ENCODE results near the gene FAM53B. TPM values are rescaled to one million over a fixed set of nuclear protein-coding genes. Genes with fewer than 3 reads are reported as not detected.

FAM53B gene
- total RNA-seq, 2 donors from 2014 or later, result 19.3 to 22.6 TPM

DNA sequence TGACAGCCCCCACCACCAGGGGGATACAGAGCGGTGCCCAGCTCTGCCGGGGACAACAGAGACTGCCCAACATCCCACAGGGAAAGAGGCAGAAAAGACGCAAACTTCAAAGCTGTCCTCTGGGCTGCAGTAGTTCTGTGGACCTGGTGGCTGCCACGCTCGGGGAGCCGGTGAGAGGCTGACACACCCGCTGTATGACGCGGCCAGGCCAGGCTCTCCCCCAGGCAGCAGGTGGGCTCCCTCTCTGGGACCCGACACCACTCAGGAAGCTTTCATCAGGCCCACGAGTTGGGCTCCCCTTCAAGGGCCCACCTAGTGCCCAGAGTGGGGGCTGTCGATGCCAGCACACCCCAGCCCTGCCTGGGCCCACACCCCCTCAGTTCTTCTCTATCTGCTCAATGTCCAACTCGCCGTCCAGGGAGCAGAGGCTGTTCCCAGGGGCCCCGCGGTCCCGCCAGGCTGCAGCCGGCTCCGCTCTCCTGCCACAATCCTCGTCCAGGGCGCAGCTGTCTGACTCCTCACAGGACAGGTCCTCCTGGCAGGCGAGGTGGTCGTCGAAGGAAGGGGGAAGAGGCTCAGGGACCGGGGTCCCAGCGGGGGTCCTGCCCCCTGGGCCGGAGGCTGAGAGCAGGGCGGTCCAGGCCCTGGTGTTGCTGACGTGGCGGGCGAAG, 121.2 kb downstream of the FAM53B start:
- Mint-ChIP-seq H3K27ac (no peak overlapping the region), H3K9me3 (no peaks in the 10 kb centered on the region), H3K4me3 (no peak overlapping the region), H3K4me1 (peaks cover 12% of the 10 kb centered on the region), H3K36me3 (ENCODE audit: low read depth) (no peaks in the 10 kb centered on the region), H3K27me3 (ENCODE audit: insufficient read depth) (no peaks in the 10 kb centered on the region)
- Histone ChIP-seq H3K36me3 (ENCODE audit: control insufficient read depth, insufficient read depth, low read length) (no peaks in the 10 kb centered on the region), H3K4me3 (ENCODE audit: low read length) (no peak overlapping the region), H3K9ac (ENCODE audit: extremely low read depth, low read length, poor library complexity, severe bottlenecking) (no peak overlapping the region), H3K27ac (ENCODE audit: low read depth, low read length) (no peak overlapping the region), H3K9me3 (ENCODE audit: control insufficient read depth, low read length) (no peaks in the 10 kb centered on the region), H3K4me1 (ENCODE audit: control insufficient read depth, insufficient read depth, low read length) (peaks cover 11% of the 10 kb centered on the region), H3K27me3 (ENCODE audit: control insufficient read depth, insufficient read depth, low read length, poor library complexity, severe bottlenecking) (no peaks in the 10 kb centered on the region)
- 92 to 94% methylated on average over 18 to 31 of the region's 31 CpGs for WGBS, 2 experiments (ENCODE audit: insufficient coverage in 1 of 2, insufficient read length in 1 of 2)
- DNase-seq, result no peak
- TF ChIP-seq, protein P1, sequence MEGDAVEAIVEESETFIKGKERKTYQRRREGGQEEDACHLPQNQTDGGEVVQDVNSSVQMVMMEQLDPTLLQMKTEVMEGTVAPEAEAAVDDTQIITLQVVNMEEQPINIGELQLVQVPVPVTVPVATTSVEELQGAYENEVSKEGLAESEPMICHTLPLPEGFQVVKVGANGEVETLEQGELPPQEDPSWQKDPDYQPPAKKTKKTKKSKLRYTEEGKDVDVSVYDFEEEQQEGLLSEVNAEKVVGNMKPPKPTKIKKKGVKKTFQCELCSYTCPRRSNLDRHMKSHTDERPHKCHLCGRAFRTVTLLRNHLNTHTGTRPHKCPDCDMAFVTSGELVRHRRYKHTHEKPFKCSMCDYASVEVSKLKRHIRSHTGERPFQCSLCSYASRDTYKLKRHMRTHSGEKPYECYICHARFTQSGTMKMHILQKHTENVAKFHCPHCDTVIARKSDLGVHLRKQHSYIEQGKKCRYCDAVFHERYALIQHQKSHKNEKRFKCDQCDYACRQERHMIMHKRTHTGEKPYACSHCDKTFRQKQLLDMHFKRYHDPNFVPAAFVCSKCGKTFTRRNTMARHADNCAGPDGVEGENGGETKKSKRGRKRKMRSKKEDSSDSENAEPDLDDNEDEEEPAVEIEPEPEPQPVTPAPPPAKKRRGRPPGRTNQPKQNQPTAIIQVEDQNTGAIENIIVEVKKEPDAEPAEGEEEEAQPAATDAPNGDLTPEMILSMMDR (conservative IDR thresholded peaks at IDR 0.05), result no peak

DNA sequence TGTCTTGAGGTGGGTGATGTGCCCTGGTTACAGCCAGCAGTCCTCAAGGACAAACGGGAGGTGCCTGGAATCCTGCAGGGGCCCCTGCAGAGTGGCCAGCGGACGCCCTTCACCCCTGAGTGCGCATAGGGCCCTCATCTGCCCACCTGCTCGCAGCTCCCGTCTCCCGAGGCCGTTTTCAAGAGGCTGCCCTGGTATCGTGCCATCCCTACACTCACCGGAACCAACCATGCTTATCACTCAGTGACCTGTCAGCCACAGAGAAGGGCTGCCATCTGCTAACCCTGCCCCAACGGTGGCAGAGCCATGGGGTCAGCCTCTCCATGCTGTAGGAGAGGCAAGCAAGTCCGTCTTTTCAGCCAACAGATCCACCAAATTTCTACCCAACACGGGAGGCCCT, 122.0 kb downstream of the FAM53B start:
- no peaks in the 10 kb centered on the region for H3K9me3 Mint-ChIP-seq
- TF ChIP-seq, protein P1 (conservative IDR thresholded peaks at IDR 0.05), result no peak
- no peaks in the 10 kb centered on the region for H3K36me3 Mint-ChIP-seq (ENCODE audit: low read depth)
- Histone ChIP-seq H3K36me3 (ENCODE audit: control insufficient read depth, insufficient read depth, low read length) (no peaks in the 10 kb centered on the region), H3K4me3 (ENCODE audit: low read length) (no peak overlapping the region), H3K27me3 (ENCODE audit: control insufficient read depth, insufficient read depth, low read length, poor library complexity, severe bottlenecking) (no peaks in the 10 kb centered on the region), H3K27ac (ENCODE audit: low read depth, low read length) (peak overlapping the region; percentile 26), H3K4me1 (ENCODE audit: control insufficient read depth, insufficient read depth, low read length) (peaks cover 11% of the 10 kb centered on the region), H3K9ac (ENCODE audit: extremely low read depth, low read length, poor library complexity, severe bottlenecking) (no peak overlapping the region), H3K9me3 (ENCODE audit: control insufficient read depth, low read length) (no peaks in the 10 kb centered on the region)
- peaks cover 9% of the 10 kb centered on the region for H3K4me1 Mint-ChIP-seq
- DNase-seq, result no peak
- no peak overlapping the region for H3K4me3 Mint-ChIP-seq
- H3K27ac Mint-ChIP-seq, result no peak overlapping the region
- WGBS, 2 experiments (ENCODE audit: insufficient coverage in 1 of 2, insufficient read length in 1 of 2), result 94 to 96% methylated on average over 6 to 13 of the region's 13 CpGs
- no peaks in the 10 kb centered on the region for H3K27me3 Mint-ChIP-seq (ENCODE audit: insufficient read depth)

DNA sequence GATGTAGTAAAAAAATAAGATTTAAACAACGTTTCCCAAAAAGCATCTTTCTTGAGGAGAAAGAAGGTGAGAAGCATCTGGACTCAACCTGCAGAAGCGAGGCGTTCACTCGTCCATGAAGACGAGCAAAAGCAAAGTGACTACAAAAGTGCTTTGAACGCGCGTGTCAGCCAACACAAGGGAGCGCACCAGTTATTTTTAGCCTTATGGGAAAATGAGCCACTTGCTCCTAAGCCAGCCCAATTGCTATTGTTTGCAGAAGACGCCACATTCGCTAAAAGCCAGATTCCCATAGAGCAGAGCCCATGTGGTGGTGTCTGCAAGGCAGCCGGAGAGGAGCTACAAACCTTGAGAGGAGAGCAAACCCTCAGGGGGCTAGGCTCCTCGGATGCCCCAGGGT, 122.5 kb downstream of the FAM53B start:
- Histone ChIP-seq H3K4me3 (ENCODE audit: low read length) (no peak overlapping the region), H3K27me3 (ENCODE audit: control insufficient read depth, insufficient read depth, low read length, poor library complexity, severe bottlenecking) (no peaks in the 10 kb centered on the region), H3K9me3 (ENCODE audit: control insufficient read depth, low read length) (no peaks in the 10 kb centered on the region), H3K36me3 (ENCODE audit: control insufficient read depth, insufficient read depth, low read length) (no peaks in the 10 kb centered on the region), H3K9ac (ENCODE audit: extremely low read depth, low read length, poor library complexity, severe bottlenecking) (no peak overlapping the region), H3K27ac (ENCODE audit: low read depth, low read length) (peak overlapping the region; percentile 26), H3K4me1 (ENCODE audit: control insufficient read depth, insufficient read depth, low read length) (peaks cover 6% of the 10 kb centered on the region)
- H3K27me3 Mint-ChIP-seq (ENCODE audit: insufficient read depth), result no peaks in the 10 kb centered on the region
- H3K36me3 Mint-ChIP-seq (ENCODE audit: low read depth), result no peaks in the 10 kb centered on the region
- H3K9me3 Mint-ChIP-seq, result no peaks in the 10 kb centered on the region
- no peak for DNase-seq
- peaks cover 4% of the 10 kb centered on the region for H3K4me1 Mint-ChIP-seq
- no peak overlapping the region for H3K4me3 Mint-ChIP-seq
- WGBS, 2 experiments (ENCODE audit: insufficient coverage in 1 of 2, insufficient read length in 1 of 2), result 93 to 95% methylated on average over 11 to 13 of the region's 13 CpGs
- no peak overlapping the region for H3K27ac Mint-ChIP-seq
- TF ChIP-seq, protein P1 (conservative IDR thresholded peaks at IDR 0.05), result no peak
